HepG2 (cell line): ENCODE data around the gene SPAG9. TPM values are rescaled to one million over a fixed set of nuclear protein-coding genes. Genes with fewer than 3 reads are reported as not detected.

Experiments
- CREM ChIP-seq, 2 experiments: sonication (generic) in 1 of 2; formaldehyde crosslinking in 1 of 2; IDR thresholded peaks; 2 replicates each; pipeline versions ENCODE4 v1.4.0 to v1.6.1; 2016 to 2020; ENCODE audit warnings: antibody characterized with exemption in 1 of 2, mild to moderate bottlenecking in 1 of 2, missing genetic modification reagents in 1 of 2
- EED ChIP-seq: sonication (generic); formaldehyde crosslinking; IDR thresholded peaks from 2 replicates; pipeline ENCODE4 v1.5.0; 2020; ENCODE audit warnings: mild to moderate bottlenecking, missing genetic modification reagents
- FOSL2 ChIP-seq: sonication (generic); formaldehyde crosslinking; IDR thresholded peaks from 2 replicates; pipeline ENCODE4 v1.4.0; 2020; ENCODE audit warnings: missing genetic modification reagents
- HOXA3 ChIP-seq: sonication (generic); formaldehyde crosslinking; IDR thresholded peaks from 2 replicates; pipeline ENCODE4 v1.5.0; 2020; ENCODE audit warnings: missing genetic modification reagents
- IKZF5 ChIP-seq: IDR thresholded peaks from 2 replicates; pipeline ENCODE4 v1.6.1; 2018; ENCODE audit warnings: missing genetic modification reagents, mild to moderate bottlenecking, missing compliant biosample characterization
- MAFG ChIP-seq: sonication (generic); formaldehyde crosslinking; IDR thresholded peaks from 2 replicates; pipeline ENCODE4 v1.5.1; 2020; ENCODE audit warnings: mild to moderate bottlenecking, missing genetic modification reagents
- MEIS2 ChIP-seq: sonication (generic); formaldehyde crosslinking; IDR thresholded peaks from 2 replicates; pipeline ENCODE4 v1.9.0; 2021; ENCODE audit warnings: mild to moderate bottlenecking, missing genetic modification reagents
- MTA1 ChIP-seq: sonication (generic); formaldehyde crosslinking; IDR thresholded peaks from 2 replicates; pipeline ENCODE4 v1.4.0; 2020; ENCODE audit warnings: missing genetic modification reagents, mild to moderate bottlenecking, borderline replicate concordance
- POLR2G ChIP-seq: fragments of 200-400 bp; formaldehyde crosslinking; IDR thresholded peaks from 2 replicates; pipeline ENCODE4 v1.6.1; 2018; ENCODE audit warnings: mild to moderate bottlenecking, low read depth, low read length, moderate library complexity
- SAFB2 ChIP-seq: sonication (generic); formaldehyde crosslinking; IDR thresholded peaks from 2 replicates; pipeline ENCODE4 v1.5.1; 2020; ENCODE audit warnings: missing genetic modification reagents, low read depth, mild to moderate bottlenecking, borderline replicate concordance
- SNAPC5 ChIP-seq: sonication (generic); formaldehyde crosslinking; IDR thresholded peaks from 2 replicates; pipeline ENCODE4 v1.8.1; 2023; ENCODE audit warnings: mild to moderate bottlenecking, missing genetic modification reagents, borderline replicate concordance
- TRIM22 ChIP-seq: fragments of 450-650 bp; IDR thresholded peaks from 2 replicates; pipeline ENCODE4 v1.6.1; 2017
- YY1 ChIP-seq: IDR thresholded peaks from 2 replicates; pipeline ENCODE4 v1.6.1; 2011; ENCODE audit warnings: low read length, low read depth, moderate library complexity, mild to moderate bottlenecking; ENCODE audit not compliant: insufficient read depth, insufficient replicate concordance
- ZNF232 ChIP-seq: sonication (generic); formaldehyde crosslinking; IDR thresholded peaks from 2 replicates; pipeline ENCODE4 v1.4.0; 2020; ENCODE audit warnings: missing genetic modification reagents, borderline replicate concordance
- ZNF350 ChIP-seq: sonication (generic); formaldehyde crosslinking; IDR thresholded peaks from 2 replicates; pipeline ENCODE4 v1.4.0; 2020; ENCODE audit warnings: mild to moderate bottlenecking, low read depth, missing genetic modification reagents, borderline replicate concordance
- ZNF414 ChIP-seq: sonication (generic); formaldehyde crosslinking; IDR thresholded peaks from 2 replicates; pipeline ENCODE4 v1.5.0; 2020; ENCODE audit warnings: missing genetic modification reagents
- ZNF501 ChIP-seq: sonication (generic); formaldehyde crosslinking; IDR thresholded peaks from 2 replicates; pipeline ENCODE4 v1.5.1; 2020; ENCODE audit warnings: mild to moderate bottlenecking, moderate library complexity, missing genetic modification reagents
- ZNF510 ChIP-seq: sonication (generic); formaldehyde crosslinking; IDR thresholded peaks from 2 replicates; pipeline ENCODE4 v1.4.0; 2020; ENCODE audit warnings: low read depth, mild to moderate bottlenecking, missing genetic modification reagents
- ZNF737 ChIP-seq: sonication (generic); formaldehyde crosslinking; IDR thresholded peaks from 2 replicates; pipeline ENCODE4 v1.5.0; 2020; ENCODE audit warnings: missing genetic modification reagents, mild to moderate bottlenecking, borderline replicate concordance
- ZNF776 ChIP-seq: sonication (generic); formaldehyde crosslinking; IDR thresholded peaks from 2 replicates; pipeline ENCODE4 v1.4.0; 2020; ENCODE audit warnings: mild to moderate bottlenecking, missing genetic modification reagents
- ZSCAN22 ChIP-seq: sonication (generic); formaldehyde crosslinking; IDR thresholded peaks from 2 replicates; pipeline ENCODE4 v1.4.0; 2020; ENCODE audit warnings: mild to moderate bottlenecking, missing genetic modification reagents
- ZSCAN25 ChIP-seq: sonication (generic); formaldehyde crosslinking; IDR thresholded peaks from 2 replicates; pipeline ENCODE4 v1.8.0; 2022; ENCODE audit warnings: mild to moderate bottlenecking, missing genetic modification reagents
- ZSCAN29 ChIP-seq: sonication (generic); formaldehyde crosslinking; conservative IDR thresholded peaks from 2 replicates; pipeline ENCODE4 v1.4.0; 2020; ENCODE audit warnings: mild to moderate bottlenecking, missing genetic modification reagents
- polyA plus RNA-seq, 8 experiments: library from polyadenylated mRNA; depleted of rRNA in 3 of 8; stranded (reverse) in 7 of 8; unstranded in 1 of 8; fragments of >200 nt; fragmentation: Illumina TruSeq in 4 of 8; extraction: Trizol in 4 of 8; gene quantifications; 2 replicates each; pipeline versions ENCODE4 v1.2.1 to v1.2.3, GENCODE V29; 2011 to 2016; ENCODE audit warnings: low read depth in 4 of 8, missing spikeins in 1 of 8, mixed read lengths in 1 of 8; ENCODE audit not compliant: insufficient read depth in 1 of 8
- total RNA-seq, 5 experiments: library from RNA; depleted of rRNA; stranded (reverse); fragments of >200 nt; fragmentation: Illumina TruSeq; extraction: Trizol; gene quantifications; 2 replicates each; pipeline ENCODE4 v1.2.3, GENCODE V29; 2016; ENCODE audit warnings: low read depth in 1 of 5

SPAG9 gene
- total and polyA plus RNA-seq, 2 of the 13 experiments (the other 11 are each of a cell fraction or from before 2014, with no cell fraction given), result 43.2 to 78.6 TPM

GRCh38 chr17:50939795-50940684, 180.6 kb downstream of the SPAG9 start (continued):
- peak; percentile 43; the same call in 1 of the 2 replicates for TF ChIP-seq CREM (IDR thresholded peaks at IDR 0.05)
- no peak for TF ChIP-seq CREM (CRISPR knock-in tag; IDR thresholded peaks at IDR 0.05)
- TF ChIP-seq IKZF5, result peak; percentile 44; the same call in 1 of the 2 replicates
- no peak for TF ChIP-seq YY1
- 0 out of 2 replicates have a peak, but pooled peaks have one; percentile 70 for TF ChIP-seq EED (CRISPR knock-in tag)
- TF ChIP-seq ZSCAN29, result 0 out of 2 replicates have a peak, but pooled peaks have one; percentile 77
- TF ChIP-seq TRIM22, result no peak
- peak; percentile 89 for TF ChIP-seq ZNF501 (CRISPR knock-in tag)
- peak; percentile 51; the same call in 1 of the 2 replicates for TF ChIP-seq POLR2G
- peak; percentile 15; the same call in 1 of the 2 replicates for TF ChIP-seq HOXA3 (CRISPR knock-in tag)
- TF ChIP-seq SAFB2, result 0 out of 2 replicates have a peak, but pooled peaks have one; percentile 70
- TF ChIP-seq FOSL2 (CRISPR knock-in tag), result peak; percentile 10
- TF ChIP-seq ZNF232 (CRISPR knock-in tag), result 0 out of 2 replicates have a peak, but pooled peaks have one; percentile 51
- no peak for TF ChIP-seq SNAPC5 (CRISPR knock-in tag)
- TF ChIP-seq MTA1 (CRISPR knock-in tag), result peak; percentile 97
- TF ChIP-seq MEIS2 (CRISPR knock-in tag), result peak; percentile 46; the same call in 1 of the 2 replicates
- TF ChIP-seq ZSCAN25 (CRISPR knock-in tag), result peak; percentile 95
- peak; percentile 50; the same call in 1 of the 2 replicates for TF ChIP-seq ZNF737 (CRISPR knock-in tag)
- TF ChIP-seq ZNF776, result 0 out of 2 replicates have a peak, but pooled peaks have one; percentile 40
- TF ChIP-seq ZSCAN22 (CRISPR knock-in tag), result peak; percentile 94
- TF ChIP-seq ZNF414 (CRISPR knock-in tag), result peak; percentile 89
- peak; percentile 71; the same call in 1 of the 2 replicates for TF ChIP-seq MAFG (CRISPR knock-in tag)
- peak; percentile 28 for TF ChIP-seq ZNF350 (CRISPR knock-in tag)
- TF ChIP-seq ZNF510, result peak; percentile 91; the same call in 1 of the 2 replicates
